Measurements from ENCODE around the gene RRP1B.

RRP1B gene

DNA sequence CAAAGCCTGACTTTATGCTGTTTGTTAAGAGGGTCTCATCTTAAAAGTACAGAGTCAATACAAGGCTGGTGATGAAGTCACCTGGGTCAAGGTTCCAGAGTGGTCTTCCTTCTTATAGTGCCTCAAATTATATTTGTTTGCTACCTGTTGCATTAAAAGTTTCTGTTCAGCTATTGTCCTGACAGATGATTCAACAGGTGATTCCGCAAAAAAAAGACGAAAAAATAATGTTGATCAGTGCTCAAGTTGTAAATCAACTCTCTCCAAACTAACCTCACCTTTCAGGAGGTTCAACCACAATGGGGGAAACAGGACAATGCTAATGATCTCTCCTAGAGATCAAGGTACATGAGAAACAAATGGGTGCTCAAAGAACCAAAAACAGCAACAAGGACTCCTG lies 35.8 kb upstream of the RRP1B start:
- H3K4me1 ChIP-seq (ENCODE audit: insufficient read depth, poor library complexity, severe bottlenecking): peaks cover 18% of the 10 kb centered on the region
- peaks cover 12% of the 10 kb centered on the region for H3K9me3 ChIP-seq (ENCODE audit: severe bottlenecking)
- TF ChIP-seq, protein P1, sequence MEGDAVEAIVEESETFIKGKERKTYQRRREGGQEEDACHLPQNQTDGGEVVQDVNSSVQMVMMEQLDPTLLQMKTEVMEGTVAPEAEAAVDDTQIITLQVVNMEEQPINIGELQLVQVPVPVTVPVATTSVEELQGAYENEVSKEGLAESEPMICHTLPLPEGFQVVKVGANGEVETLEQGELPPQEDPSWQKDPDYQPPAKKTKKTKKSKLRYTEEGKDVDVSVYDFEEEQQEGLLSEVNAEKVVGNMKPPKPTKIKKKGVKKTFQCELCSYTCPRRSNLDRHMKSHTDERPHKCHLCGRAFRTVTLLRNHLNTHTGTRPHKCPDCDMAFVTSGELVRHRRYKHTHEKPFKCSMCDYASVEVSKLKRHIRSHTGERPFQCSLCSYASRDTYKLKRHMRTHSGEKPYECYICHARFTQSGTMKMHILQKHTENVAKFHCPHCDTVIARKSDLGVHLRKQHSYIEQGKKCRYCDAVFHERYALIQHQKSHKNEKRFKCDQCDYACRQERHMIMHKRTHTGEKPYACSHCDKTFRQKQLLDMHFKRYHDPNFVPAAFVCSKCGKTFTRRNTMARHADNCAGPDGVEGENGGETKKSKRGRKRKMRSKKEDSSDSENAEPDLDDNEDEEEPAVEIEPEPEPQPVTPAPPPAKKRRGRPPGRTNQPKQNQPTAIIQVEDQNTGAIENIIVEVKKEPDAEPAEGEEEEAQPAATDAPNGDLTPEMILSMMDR (IDR thresholded peaks at IDR 0.05; ENCODE audit: poor library complexity, severe bottlenecking): no peak
- H3K27ac ChIP-seq (ENCODE audit: poor library complexity, severe bottlenecking): no peak overlapping the region
- peaks cover 19% of the 10 kb centered on the region; the same call in 1 of the 2 replicates for H3K36me3 ChIP-seq (ENCODE audit: low read depth)
- ATAC-seq (ENCODE audit: low read depth) (no peak), DNase-seq (ENCODE audit: low spot score) (no peak)
- H3K4me3 ChIP-seq (ENCODE audit: severe bottlenecking): no peak overlapping the region
- H3K27me3 ChIP-seq (ENCODE audit: insufficient read depth, poor library complexity, severe bottlenecking): no peaks in the 10 kb centered on the region

- no peak overlapping the region for H3K27ac ChIP-seq (ENCODE audit: poor library complexity, severe bottlenecking)
- ATAC-seq (ENCODE audit: low read depth) (no peak), DNase-seq (ENCODE audit: low spot score) (no peak)
- peaks cover 14% of the 10 kb centered on the region for H3K9me3 ChIP-seq (ENCODE audit: severe bottlenecking)
- no peaks in the 10 kb centered on the region for H3K27me3 ChIP-seq (ENCODE audit: insufficient read depth, poor library complexity, severe bottlenecking)
- TF ChIP-seq, protein P1 (IDR thresholded peaks at IDR 0.05; ENCODE audit: poor library complexity, severe bottlenecking): no peak
- H3K4me3 ChIP-seq (ENCODE audit: severe bottlenecking): no peak overlapping the region
- peaks cover 26% of the 10 kb centered on the region; the same call in 1 of the 2 replicates for H3K36me3 ChIP-seq (ENCODE audit: low read depth)
- peaks cover 15% of the 10 kb centered on the region for H3K4me1 ChIP-seq (ENCODE audit: insufficient read depth, poor library complexity, severe bottlenecking)
Measured at GRCh38 chr21:43624339-43624738, 35.0 kb upstream of the RRP1B start.

DNA sequence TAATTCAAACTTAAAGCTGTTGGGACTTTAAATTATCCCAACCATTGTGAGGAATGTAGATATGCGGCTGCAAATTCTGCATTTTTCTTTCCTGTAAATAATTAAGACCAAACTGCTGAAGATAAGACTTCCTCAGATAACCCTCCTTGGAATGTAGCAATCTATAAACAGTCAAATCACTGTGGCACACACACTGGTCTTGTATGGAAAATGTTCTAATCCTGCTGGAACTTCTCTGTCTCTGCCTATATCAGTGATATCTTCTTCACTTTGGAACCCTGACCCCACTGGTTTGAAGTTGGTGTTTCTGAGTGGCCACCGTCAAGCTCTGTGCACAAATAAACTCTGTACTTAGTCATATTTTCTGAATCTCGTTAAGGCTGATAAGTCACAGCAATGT lies 33.0 kb upstream of the RRP1B start:
- H3K27ac ChIP-seq (ENCODE audit: poor library complexity, severe bottlenecking): no peak overlapping the region
- TF ChIP-seq, protein P1 (IDR thresholded peaks at IDR 0.05; ENCODE audit: poor library complexity, severe bottlenecking): no peak
- H3K4me3 ChIP-seq (ENCODE audit: severe bottlenecking): no peak overlapping the region
- no peaks in the 10 kb centered on the region for H3K27me3 ChIP-seq (ENCODE audit: insufficient read depth, poor library complexity, severe bottlenecking)
- peaks cover 13% of the 10 kb centered on the region; the same call in 1 of the 2 replicates for H3K36me3 ChIP-seq (ENCODE audit: low read depth)
- no peak for ATAC-seq (ENCODE audit: low read depth)
- DNase-seq (ENCODE audit: low spot score): no peak
- peaks cover 2% of the 10 kb centered on the region for H3K9me3 ChIP-seq (ENCODE audit: severe bottlenecking)
- peaks cover 15% of the 10 kb centered on the region for H3K4me1 ChIP-seq (ENCODE audit: insufficient read depth, poor library complexity, severe bottlenecking)

- TF ChIP-seq, protein P1 (IDR thresholded peaks at IDR 0.05; ENCODE audit: poor library complexity, severe bottlenecking): no peak
- Histone ChIP-seq H3K27me3 (ENCODE audit: insufficient read depth, poor library complexity, severe bottlenecking) (no peaks in the 10 kb centered on the region), H3K4me3 (ENCODE audit: severe bottlenecking) (no peak overlapping the region), H3K4me1 (ENCODE audit: insufficient read depth, poor library complexity, severe bottlenecking) (peaks cover 9% of the 10 kb centered on the region), H3K36me3 (ENCODE audit: low read depth) (peaks cover 13% of the 10 kb centered on the region; the same call in 1 of the 2 replicates), H3K27ac (ENCODE audit: poor library complexity, severe bottlenecking) (no peak overlapping the region), H3K9me3 (ENCODE audit: severe bottlenecking) (peaks cover 2% of the 10 kb centered on the region)
- DNase-seq (ENCODE audit: low spot score) (no peak), ATAC-seq (ENCODE audit: low read depth) (no peak)
Measured at GRCh38 chr21:43627527-43627926, 31.8 kb upstream of the RRP1B start.

- Histone ChIP-seq H3K36me3 (ENCODE audit: low read depth) (peaks cover 17% of the 10 kb centered on the region; the same call in 1 of the 2 replicates), H3K4me3 (ENCODE audit: severe bottlenecking) (no peak overlapping the region), H3K27ac (ENCODE audit: poor library complexity, severe bottlenecking) (no peak overlapping the region), H3K27me3 (ENCODE audit: insufficient read depth, poor library complexity, severe bottlenecking) (no peaks in the 10 kb centered on the region), H3K9me3 (ENCODE audit: severe bottlenecking) (peaks cover 2% of the 10 kb centered on the region), H3K4me1 (ENCODE audit: insufficient read depth, poor library complexity, severe bottlenecking) (peaks cover 6% of the 10 kb centered on the region)
- TF ChIP-seq, protein P1 (IDR thresholded peaks at IDR 0.05; ENCODE audit: poor library complexity, severe bottlenecking): no peak
- DNase-seq (ENCODE audit: low spot score) (no peak), ATAC-seq (ENCODE audit: low read depth) (no peak)
Measured at GRCh38 chr21:43631411-43632107, 27.8 kb upstream of the RRP1B start.

Measured in RWPE2 (cell line).